Inflammatory macrophage (primary cell): ENCODE data around the gene SLC15A4.
"Not testable (repeated sequence)": the region's sequence is repeated elsewhere in the genome, so short reads cannot be mapped to it uniquely, and the experiment has no call there.

Experiments used
- DNase-seq, 2 donors: peaks; one replicate each; pipeline ENCODE4 v3.0.0-alpha.2; 2020 to 2022

SLC15A4 gene

DNA sequence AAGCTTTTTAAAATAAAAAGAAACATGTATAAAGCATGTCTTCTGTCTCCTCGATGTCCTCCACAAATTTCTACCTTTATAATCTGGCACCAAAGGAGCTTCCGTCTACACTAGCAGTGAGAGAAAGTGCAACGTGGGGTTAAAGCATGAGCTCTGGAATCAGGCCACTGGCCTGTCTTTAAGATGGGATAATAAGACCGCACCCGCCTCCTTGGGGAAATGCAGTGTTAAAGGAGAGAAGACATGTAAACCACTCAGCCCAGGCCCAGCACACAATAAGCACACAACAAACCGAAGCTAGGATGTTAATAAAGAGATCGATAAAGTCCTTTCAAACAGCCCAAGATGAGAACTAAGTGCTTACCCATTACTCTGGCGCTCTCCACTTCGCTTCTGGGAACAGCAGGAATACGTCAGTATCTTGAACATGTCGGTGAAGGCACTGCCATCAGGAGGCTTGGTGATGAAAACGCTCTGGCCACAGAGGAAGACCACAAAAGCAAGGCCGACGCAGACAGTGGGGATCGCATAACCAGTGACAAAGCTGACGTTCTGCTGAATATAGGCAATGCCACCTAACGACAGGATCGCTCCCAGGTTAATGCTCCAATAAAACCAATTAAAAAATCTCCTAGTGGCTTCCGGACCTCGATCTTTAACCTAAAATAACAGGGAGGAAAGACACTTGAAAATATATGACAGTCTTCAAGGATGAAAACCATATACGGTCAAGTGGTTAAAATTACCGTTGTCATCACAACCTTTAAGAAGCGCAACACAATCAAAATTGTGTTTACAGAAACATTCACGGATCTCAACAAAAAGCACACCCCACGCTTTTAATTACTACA is 9.1 kb downstream of the SLC15A4 start:
- no peak for DNase-seq

- DNase-seq = no peak
Measured at GRCh38 chr12:128813883-128814282, 9.9 kb downstream of the SLC15A4 start.

- no peak for DNase-seq
Measured at GRCh38 chr12:128813392-128813791, 10.4 kb downstream of the SLC15A4 start.

- DNase-seq = peak in 1 of 2 donors; percentile 31
Measured at GRCh38 chr12:128811806-128812205, 12.0 kb downstream of the SLC15A4 start.

DNA sequence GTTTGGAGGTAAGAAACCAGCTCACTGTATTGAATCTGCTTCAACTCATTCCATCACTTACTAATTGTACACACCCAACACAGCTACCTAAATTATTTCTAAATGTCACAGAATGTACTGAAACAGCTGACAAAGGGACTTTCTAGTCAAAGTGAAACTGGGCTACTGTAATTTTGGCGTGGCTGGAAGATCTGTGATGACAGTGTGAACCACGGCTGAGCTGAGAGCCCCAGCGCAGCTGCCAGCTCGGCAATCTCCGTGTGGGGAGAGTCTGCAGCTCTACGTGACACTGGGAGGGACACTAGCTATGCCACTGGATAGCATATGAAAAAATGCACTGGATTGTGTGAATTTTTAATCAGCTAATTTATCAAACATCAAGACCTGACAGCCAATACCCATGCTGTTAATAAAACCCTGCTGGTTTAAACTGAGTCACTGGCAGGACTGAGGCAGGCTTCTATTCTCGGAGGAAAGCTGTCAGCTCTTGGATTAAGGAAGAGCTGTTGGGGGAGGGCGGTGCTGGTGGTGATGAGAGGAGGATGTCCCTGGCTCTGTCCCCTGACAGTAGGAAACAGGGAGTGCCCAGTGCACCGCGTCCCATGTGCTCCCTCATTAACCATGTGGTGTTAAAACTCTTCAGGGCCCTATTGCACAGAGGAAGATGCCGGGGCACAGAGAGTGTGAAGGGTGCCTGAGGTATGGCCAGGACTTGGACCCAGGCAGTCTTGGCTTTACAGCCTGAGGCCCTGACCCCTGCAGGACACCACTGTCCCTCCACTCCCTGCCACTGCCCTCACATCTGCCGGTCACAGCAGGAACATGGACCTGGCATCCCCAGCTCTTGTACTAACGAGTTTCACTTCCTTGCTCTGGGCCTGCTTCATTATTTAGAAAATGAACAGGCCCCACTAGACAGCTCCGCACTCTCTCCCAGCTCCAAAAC is 13.3 kb downstream of the SLC15A4 start:
- peak; percentile 48 to 66 for DNase-seq

DNA sequence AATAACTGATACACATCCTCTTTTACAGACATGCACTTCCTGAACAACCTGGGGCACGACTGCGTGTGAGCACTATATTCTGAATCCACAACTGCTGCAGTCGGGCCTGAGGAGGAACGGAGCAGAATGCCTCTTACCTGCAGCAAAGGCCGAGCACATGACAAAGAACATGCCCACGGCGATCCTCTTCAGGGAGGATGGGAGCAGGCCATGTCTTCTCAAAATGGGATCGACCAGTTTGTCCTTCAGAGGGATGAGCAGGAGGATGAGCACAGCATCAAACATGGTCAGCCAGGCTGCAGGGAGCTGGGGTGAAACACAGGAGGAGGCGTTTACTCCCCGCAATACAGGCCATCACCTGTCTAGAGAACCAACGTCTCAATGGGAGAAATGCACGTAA is 15.1 kb downstream of the SLC15A4 start:
- no peak for DNase-seq

GRCh38 chr12:128807161-128807724 is 16.5 kb downstream of the SLC15A4 start:
- DNase-seq = peak; percentile 85 to 89

- no peak for DNase-seq
Measured at GRCh38 chr12:128806573-128806972, 17.2 kb downstream of the SLC15A4 start.

GRCh38 chr12:128805406-128805805 is 18.4 kb downstream of the SLC15A4 start:
- not testable (repeated sequence) for DNase-seq

DNA sequence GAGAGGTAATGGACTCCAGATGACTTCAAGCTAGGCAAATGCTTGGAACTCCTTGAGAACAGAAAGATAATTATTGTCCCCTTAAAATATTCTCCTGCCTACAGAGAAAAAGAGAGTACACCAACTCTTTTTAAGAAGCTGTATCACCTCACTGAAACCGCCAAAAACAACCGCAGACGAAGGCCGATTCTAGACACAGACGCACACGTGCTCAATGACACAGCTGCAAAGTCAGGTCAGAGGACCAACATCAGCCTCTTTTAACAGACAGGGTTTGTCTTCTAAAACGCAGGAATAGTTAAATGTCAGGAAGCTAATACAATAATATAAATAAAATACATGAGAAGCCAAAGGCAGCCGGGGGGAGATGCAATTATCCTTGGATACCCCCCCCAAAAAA is 19.0 kb downstream of the SLC15A4 start:
- no peak for DNase-seq

GRCh38 chr12:128803788-128804187 is 20.0 kb downstream of the SLC15A4 start:
- no peak for DNase-seq

GRCh38 chr12:128802756-128803155 is 21.0 kb downstream of the SLC15A4 start:
- no peak for DNase-seq

DNA sequence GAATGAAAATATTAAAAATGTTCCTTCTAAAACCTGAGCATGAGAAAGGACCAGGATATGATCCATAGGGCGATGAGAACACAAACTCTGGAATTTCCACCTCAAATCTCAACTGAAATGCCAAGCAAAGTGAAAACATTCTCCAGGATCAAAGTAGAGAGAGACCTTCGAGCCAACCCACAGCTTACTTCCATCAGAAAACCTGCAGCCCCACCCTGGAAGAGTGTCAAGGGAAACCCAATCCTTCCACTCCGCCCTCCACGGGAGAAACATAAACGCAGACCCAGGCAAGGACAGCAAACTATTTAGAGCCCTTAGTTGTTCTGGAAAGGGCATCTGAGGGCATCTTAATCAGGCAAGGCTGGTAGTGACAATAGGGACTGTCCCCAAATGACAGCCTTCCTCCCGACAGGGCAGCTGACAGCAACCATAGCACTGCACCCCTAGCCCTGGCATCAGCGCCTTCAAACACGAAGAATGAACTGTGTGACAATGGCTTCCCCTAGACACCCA is 21.8 kb downstream of the SLC15A4 start:
- DNase-seq = no peak

- no peak for DNase-seq
Measured at GRCh38 chr12:128800606-128801005, 23.2 kb downstream of the SLC15A4 start.

DNA sequence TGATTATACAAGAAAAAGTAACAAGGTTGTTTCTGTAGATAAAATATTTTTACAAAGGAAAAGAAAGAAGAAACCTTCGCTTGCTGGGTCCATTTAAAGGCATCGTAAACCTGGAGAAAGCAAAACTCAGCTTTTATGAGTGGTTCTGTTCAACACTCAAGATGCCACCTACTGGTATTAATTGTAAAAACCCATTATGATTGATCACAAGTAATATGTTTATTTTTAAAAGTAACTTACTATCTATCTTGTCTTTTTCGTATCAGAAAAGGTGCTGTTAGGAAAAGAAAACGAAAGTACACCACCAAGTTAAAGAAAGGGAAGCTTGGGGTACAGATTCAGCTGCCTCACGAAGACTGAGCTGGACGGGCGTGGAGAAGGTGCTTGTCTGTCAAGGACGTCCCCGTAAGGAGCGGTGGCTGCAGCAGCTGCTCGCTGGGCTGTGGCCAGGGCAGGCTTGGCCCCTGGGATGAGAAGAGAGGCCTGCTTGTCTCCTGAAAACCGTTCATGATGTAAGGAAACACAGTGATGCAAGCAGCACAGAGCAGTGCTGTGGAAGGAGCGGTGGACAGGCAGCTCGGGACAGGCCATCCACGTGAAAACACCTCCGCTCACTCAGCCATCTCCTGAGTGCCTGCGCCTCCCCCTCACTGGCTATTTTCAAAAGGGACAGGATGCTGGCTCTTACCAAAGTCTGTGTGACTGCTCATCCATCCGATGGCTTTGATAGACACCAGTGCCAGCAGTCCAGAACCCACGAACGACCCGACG is 25.0 kb downstream of the SLC15A4 start:
- DNase-seq = no peak

DNA sequence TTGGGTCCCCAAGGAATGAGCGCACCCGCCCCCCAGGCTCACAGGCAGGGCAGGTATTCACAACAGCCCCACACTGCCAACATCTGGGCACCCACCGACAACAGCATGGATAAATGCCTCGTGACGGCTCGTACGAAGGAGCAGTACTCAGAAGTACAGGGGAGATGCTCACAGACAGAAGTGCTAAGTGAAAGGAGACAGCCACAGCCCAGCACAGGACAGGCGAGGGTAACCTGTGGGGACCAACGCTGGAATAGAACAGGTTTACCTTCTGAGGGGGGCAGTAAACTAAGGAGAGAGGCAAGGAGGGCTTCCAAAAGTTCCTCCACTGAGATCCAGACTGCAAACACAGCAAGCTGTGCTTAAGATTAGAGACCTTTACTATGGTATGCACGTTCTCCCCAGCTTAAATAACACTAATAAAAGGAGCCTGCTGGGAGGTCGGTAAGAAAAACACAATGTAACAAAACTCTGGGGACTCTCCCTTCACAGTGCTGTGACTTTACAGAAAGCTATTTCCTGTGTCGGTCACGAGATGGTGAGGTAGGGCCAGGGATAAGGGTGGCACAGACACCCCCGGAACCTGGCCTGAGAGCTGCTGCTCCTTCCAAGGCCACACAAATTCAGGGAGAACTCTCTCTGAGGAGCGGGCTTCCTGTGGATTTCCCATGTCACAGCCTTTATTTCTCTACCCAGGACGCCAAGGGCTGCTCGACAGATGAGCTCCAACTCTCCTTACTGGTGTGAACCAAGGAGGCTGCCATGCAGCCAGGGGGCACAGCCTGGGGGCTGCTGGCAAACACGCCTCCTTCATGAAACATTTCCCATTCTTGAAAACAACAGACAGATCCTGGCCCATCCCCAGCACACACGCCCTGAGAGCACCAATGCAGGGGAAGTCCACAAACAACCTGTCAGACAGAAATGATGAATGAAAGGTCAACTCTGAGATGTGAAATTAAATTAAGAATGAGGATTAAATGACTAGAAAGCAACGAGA is 26.3 kb downstream of the SLC15A4 start:
- DNase-seq = no peak

DNA sequence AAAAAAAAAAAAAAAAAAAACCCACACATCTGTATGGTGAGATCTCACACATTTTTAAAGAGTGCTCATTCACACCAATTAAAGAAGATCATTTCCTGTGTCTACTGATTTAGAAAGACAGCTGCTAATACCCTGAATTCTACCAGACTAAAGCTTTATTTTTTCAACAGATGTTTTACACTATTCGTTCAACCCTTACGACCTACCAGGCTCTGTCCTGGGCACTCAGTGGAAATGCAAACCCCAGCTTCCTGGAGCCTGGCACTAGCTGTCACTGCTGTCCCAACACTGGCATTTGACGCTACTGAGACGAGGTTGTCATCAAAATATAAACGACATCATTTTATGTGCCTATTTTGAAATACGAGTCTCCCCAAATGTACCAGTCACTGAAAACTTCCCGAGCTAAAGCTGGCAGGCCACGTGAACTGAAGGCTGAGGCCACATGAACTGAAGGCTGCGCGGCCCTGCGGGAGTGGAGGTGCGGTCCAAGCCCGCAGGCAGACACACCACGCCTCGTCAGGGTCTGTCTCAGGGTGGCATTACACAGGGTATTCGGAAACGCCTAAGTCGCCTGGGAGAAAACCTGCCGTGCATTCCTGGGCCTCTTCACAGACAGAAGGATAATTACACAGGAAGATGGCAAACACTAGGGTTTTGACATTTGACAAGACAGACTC is 27.2 kb downstream of the SLC15A4 start:
- DNase-seq = no peak

DNA sequence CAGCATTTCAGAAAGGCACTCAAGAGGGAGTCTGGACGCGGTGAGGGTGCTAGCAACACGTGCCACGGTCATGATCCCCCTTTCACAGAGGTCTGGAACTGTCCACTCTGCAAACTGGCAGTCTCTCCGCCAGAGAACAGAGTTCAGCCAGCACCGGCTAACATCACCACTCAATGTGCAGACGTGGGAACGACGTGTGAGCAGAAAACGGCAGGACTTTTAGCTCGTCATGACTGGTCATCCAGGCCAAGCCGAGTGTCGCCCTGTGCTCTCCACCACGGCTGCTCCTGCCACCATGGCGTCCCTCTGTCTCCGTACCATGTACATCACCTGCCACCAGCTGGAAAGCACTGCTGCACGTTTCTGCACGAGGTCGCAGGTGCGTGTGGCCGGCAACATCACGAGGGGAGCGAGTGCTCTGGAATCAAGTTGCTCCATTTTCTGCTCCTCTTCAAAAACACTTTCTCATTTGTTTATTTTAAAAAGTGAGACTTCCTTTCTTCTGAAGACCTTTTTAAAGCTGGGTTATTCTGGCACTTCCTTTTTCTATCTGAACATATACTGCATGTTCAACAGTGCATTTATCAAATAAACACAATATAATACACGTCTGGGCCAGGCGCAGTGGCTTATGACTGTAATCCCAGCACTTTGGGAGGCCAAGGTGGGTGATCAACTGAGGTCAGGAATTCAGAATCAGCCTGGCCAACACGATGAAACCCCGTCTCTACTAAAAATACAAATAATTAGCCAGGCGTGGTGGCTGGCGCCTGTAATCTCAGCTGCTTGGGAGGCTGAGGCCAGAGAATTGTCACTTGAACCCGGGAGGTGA is 28.0 kb downstream of the SLC15A4 start:
- DNase-seq = no peak
